Measurements from ENCODE around the gene TPD52L2.
A peak's percentile ranks its signal among the peaks of the same experiment; 100 is the strongest.

TPD52L2 gene

GRCh38 chr20:63830841-63831588, 34.1 kb upstream of the TPD52L2 start, which contains the start of gene ZBTB46:
ZBTB46 (minus strand) TSS chr20:63831264; CDS start chr20:63790757, 40,507 bp downstream.
- Mint-ChIP-seq H3K27me3 (peaks cover 19% of the 10 kb centered on the region), H3K36me3 (peaks cover 2% of the 10 kb centered on the region), H3K27ac (no peak within 1 kb of the TSS)

GRCh38 chr20:63831646-63831992, 33.5 kb upstream of the TPD52L2 start:
- peaks cover 2% of the 10 kb centered on the region for H3K36me3 Mint-ChIP-seq
- H3K4me1 Mint-ChIP-seq (ENCODE audit: low read depth) = peaks cover 9% of the 10 kb centered on the region
- H3K4me3 Mint-ChIP-seq = no peak overlapping the region
- H3K27me3 Mint-ChIP-seq = peaks cover 17% of the 10 kb centered on the region
- H3K9me3 Mint-ChIP-seq (ENCODE audit: low read depth) = no peaks in the 10 kb centered on the region
- H3K27ac Mint-ChIP-seq = no peak overlapping the region

More at GRCh38 chr20:63830841-63831588, 34.1 kb upstream of the TPD52L2 start, which contains the start of gene ZBTB46:
- no peaks in the 10 kb centered on the region for H3K9me3 Mint-ChIP-seq (ENCODE audit: low read depth)
- peak within 1 kb of the TSS; percentile 91 for H3K4me3 Mint-ChIP-seq
- peaks cover 9% of the 10 kb centered on the region for H3K4me1 Mint-ChIP-seq (ENCODE audit: low read depth)

GRCh38 chr20:63831993-63832686, 32.9 kb upstream of the TPD52L2 start:
- no peak overlapping the region for H3K4me3 Mint-ChIP-seq

GRCh38 chr20:63833776-63834490, 31.1 kb upstream of the TPD52L2 start:
- Mint-ChIP-seq H3K4me1 (ENCODE audit: low read depth) (peaks cover 12% of the 10 kb centered on the region), H3K36me3 (peaks cover 2% of the 10 kb centered on the region), H3K27me3 (peaks cover 12% of the 10 kb centered on the region), H3K9me3 (ENCODE audit: low read depth) (no peaks in the 10 kb centered on the region), H3K27ac (no peak overlapping the region), H3K4me3 (no peak overlapping the region)

More at GRCh38 chr20:63831993-63832686, 32.9 kb upstream of the TPD52L2 start:
- Mint-ChIP-seq H3K27ac (no peak overlapping the region), H3K27me3 (peaks cover 17% of the 10 kb centered on the region), H3K4me1 (ENCODE audit: low read depth) (peaks cover 9% of the 10 kb centered on the region), H3K36me3 (peaks cover 2% of the 10 kb centered on the region), H3K9me3 (ENCODE audit: low read depth) (no peaks in the 10 kb centered on the region)

DNA sequence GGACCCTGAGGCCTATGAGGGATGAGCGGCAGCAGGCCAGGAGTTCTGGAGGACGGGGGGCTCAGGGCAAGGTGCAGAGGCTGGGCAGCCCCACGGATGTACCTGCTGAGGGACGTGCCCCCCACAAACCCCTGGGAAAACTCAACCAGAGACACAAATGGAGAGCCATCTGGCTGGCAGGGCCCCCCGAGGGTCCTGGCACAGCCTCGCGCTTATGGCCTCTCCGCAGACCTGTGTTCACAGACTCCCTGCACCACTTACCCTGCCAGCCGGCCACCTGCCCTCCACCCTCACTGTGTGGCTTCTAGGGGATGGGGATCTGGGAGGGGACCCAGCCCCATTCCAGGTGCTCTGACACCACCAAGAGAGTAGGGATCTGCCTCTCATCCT, 30.6 kb upstream of the TPD52L2 start:
- H3K27me3 Mint-ChIP-seq = peaks cover 7% of the 10 kb centered on the region
- no peak overlapping the region for H3K4me3 Mint-ChIP-seq
- no peaks in the 10 kb centered on the region for H3K9me3 Mint-ChIP-seq (ENCODE audit: low read depth)
- peaks cover 2% of the 10 kb centered on the region for H3K36me3 Mint-ChIP-seq
- no peak overlapping the region for H3K27ac Mint-ChIP-seq
- peaks cover 10% of the 10 kb centered on the region for H3K4me1 Mint-ChIP-seq (ENCODE audit: low read depth)

DNA sequence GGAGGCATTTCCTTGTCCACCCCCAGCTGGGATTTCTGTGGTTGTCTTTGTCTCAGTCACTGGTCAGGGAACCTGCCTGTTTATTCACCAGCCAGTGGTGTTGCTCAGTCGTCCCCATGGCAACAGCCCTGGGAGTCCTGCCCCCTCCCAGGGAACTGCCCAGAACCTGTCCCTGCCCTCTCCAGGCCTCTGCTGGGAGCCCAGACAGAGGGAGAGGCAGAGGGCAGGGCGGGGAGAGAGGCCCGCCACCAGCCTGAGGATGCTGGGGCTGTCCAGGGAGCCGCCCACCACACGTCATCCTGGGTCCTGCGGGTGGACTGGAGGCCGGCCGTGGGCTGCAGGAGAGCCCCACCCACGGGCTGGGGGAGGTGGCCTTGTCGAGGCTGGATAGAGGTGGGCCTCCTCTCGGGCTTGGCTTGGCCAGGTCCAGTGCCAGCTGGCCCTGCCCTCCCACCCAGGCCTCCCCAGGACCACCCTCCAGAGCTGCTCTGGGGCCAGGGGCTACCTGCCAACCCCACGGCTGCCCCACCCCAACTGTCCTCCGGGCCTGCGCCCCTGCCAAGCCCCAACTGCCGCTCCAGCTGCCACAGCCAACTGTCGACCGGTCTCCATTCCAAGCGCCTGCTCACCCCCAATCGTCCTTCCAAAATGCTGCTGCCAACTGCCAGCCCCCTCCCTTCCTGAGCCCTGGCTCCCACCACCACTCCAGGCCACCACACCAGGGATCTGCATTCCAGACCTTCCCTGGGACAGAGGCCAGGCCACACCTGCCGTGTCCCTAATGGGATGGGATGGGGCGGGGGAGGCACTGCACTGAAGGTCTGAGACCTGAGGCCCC, 29.8 kb upstream of the TPD52L2 start:
- Mint-ChIP-seq H3K36me3 (no peaks in the 10 kb centered on the region), H3K4me1 (ENCODE audit: low read depth) (peaks cover 4% of the 10 kb centered on the region), H3K9me3 (ENCODE audit: low read depth) (no peaks in the 10 kb centered on the region), H3K27me3 (peaks cover under 1% of the 10 kb centered on the region), H3K4me3 (no peak overlapping the region), H3K27ac (no peak overlapping the region)

DNA sequence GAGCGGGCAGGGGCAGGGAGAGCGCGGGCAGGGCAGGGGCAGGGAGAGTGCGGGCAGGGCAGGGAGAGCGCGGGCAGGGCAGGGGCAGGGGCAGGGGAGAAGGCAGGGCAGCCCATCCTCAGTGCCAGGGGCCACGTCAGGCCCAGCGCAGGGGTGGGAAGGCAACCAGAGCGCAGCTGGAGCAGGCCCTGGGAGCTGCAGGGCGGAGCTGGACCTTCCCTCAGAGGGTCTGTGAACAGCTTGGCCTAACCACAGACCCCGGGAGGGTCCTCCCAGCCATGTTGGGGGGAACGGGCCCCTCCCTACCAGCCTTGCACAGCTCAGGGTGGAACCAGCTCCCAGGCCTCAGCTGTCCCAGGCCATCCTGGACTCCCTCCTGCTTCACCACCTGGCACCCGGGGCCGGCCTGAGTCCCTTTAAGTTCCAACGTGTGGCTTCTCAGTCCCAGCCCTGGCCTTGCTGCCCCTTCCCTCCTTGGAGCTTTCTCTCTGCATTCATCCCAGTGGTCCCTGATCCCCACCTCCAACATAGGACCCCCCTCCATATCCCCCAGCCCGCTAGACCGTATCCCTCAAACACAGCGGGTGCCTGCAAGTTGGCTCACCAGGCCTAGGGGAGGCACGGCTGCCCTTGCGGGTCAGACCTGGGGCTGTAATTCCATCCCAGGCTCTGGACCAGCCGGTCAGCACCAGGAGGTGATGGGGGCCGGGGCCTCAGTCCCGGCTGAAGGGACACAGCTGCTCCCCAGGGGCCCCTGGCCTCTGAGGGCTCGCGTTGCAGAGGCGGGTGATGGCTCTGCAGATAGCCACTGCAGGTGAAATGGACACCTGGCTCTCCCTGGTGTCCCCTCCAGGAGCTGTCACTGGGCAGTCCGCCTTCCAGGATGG, 28.4 kb upstream of the TPD52L2 start:
- H3K4me3 Mint-ChIP-seq = no peak overlapping the region
- no peaks in the 10 kb centered on the region for H3K9me3 Mint-ChIP-seq (ENCODE audit: low read depth)
- no peak overlapping the region for H3K27ac Mint-ChIP-seq
- H3K27me3 Mint-ChIP-seq = peaks cover 1% of the 10 kb centered on the region
- peaks cover 4% of the 10 kb centered on the region for H3K4me1 Mint-ChIP-seq (ENCODE audit: low read depth)
- H3K36me3 Mint-ChIP-seq = peaks cover 2% of the 10 kb centered on the region

DNA sequence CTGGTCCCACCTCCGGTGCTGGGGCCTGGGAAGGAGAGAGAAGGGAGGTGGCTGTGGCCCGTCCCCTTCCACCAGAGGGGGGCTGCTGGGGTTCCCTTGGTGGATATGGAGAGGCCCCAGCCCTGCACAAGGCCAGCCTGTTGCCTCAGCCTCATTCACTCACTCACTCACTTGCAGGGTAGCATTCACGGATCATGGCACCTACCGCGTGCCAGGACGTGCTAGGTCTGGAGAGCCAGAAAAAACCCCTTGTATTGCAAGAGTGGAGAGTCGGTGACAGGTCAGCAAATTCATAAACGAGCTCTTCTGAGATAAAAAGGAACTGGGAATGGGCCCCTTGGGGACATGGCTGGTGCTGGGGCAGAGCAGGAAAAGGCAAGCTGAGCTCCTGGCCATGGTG, 27.6 kb upstream of the TPD52L2 start:
- H3K4me1 Mint-ChIP-seq (ENCODE audit: low read depth) = peaks cover 6% of the 10 kb centered on the region
- no peaks in the 10 kb centered on the region for H3K9me3 Mint-ChIP-seq (ENCODE audit: low read depth)
- H3K27ac Mint-ChIP-seq = no peak overlapping the region
- H3K4me3 Mint-ChIP-seq = no peak overlapping the region
- peaks cover 2% of the 10 kb centered on the region for H3K36me3 Mint-ChIP-seq
- H3K27me3 Mint-ChIP-seq = peaks cover 5% of the 10 kb centered on the region

DNA sequence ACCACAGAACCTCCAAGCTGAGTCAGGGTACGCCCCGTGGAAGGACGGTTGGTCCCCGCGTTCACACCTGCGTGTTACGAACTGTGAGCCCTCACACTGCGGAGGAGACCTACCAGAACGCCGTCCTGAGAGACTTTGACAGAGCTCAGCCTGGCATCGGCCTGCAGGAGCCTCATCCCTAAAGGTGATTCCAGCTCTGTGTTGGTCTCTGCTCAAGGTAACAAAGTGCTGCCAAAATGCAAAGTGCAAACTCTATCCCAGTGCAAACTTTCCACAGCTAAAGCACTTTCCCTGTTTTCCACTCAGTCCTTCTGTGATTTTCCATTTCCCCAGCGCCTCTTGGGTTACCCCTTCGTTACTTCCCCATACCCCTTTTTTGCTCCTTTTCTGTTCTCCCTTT, 25.4 kb upstream of the TPD52L2 start:
- H3K27ac Mint-ChIP-seq = no peak overlapping the region
- H3K27me3 Mint-ChIP-seq = peaks cover 9% of the 10 kb centered on the region
- no peak overlapping the region for H3K4me3 Mint-ChIP-seq
- H3K4me1 Mint-ChIP-seq (ENCODE audit: low read depth) = peaks cover 13% of the 10 kb centered on the region
- H3K36me3 Mint-ChIP-seq = peaks cover 2% of the 10 kb centered on the region
- no peaks in the 10 kb centered on the region for H3K9me3 Mint-ChIP-seq (ENCODE audit: low read depth)

DNA sequence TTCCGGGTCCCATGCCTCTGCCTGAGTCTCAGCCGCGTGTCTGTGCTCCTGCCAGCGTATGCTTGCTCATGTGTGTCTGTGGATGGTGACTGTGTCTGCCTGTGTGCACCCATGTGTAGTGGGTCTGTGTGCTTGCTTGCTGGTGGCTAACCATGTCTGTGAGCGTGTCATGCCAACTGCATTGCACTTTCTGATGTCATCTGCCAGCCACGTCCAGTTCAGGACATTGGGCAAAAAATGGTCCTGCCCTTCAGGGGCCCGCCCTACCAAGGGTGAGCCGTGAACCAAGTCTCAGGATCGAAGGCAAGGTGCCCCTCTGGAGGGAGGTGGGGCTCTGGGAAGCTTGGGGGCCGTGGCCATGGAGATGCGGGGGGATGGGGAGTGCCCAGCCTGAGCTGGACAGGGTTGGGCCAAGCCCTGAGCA, 24.7 kb upstream of the TPD52L2 start:
- peaks cover 2% of the 10 kb centered on the region for H3K36me3 Mint-ChIP-seq
- no peaks in the 10 kb centered on the region for H3K9me3 Mint-ChIP-seq (ENCODE audit: low read depth)
- peaks cover 13% of the 10 kb centered on the region for H3K4me1 Mint-ChIP-seq (ENCODE audit: low read depth)
- peaks cover 9% of the 10 kb centered on the region for H3K27me3 Mint-ChIP-seq
- no peak overlapping the region for H3K4me3 Mint-ChIP-seq
- peak overlapping the region; percentile 23 for H3K27ac Mint-ChIP-seq

DNA sequence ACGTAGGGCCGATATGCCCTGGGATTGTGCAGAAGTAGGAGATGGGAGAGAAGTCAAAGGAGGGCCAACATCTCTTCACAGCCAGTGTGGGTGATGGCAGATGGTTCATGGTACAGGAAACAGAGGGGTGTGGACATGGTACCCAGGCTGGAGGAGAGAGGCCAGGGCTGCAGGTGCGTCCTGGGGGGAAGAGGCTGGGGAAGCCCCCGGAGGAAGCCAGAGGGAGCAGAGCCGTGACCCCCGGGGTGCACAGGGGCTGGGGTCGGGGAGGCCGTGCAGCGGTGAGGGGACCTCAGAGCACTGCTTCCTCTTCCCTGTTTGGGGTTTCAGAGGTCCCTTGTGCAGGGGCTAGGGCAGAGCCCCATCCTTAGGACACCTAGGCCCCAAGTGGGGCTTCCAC, 22.8 kb upstream of the TPD52L2 start:
- no peaks in the 10 kb centered on the region for H3K9me3 Mint-ChIP-seq (ENCODE audit: low read depth)

GRCh38 chr20:63843222-63843621, 21.8 kb upstream of the TPD52L2 start:
- Mint-ChIP-seq H3K27ac (no peak overlapping the region), H3K4me1 (ENCODE audit: low read depth) (peaks cover 13% of the 10 kb centered on the region), H3K36me3 (peaks cover 2% of the 10 kb centered on the region), H3K27me3 (peaks cover 9% of the 10 kb centered on the region), H3K4me3 (no peak overlapping the region), H3K9me3 (ENCODE audit: low read depth) (no peaks in the 10 kb centered on the region)

More for the DNA sequence above, 22.8 kb upstream of the TPD52L2 start:
- Mint-ChIP-seq H3K4me3 (no peak overlapping the region), H3K27ac (no peak overlapping the region), H3K4me1 (ENCODE audit: low read depth) (peaks cover 16% of the 10 kb centered on the region), H3K27me3 (peaks cover 9% of the 10 kb centered on the region), H3K36me3 (peaks cover 2% of the 10 kb centered on the region)

- peaks cover 9% of the 10 kb centered on the region for H3K27me3 Mint-ChIP-seq
- H3K4me1 Mint-ChIP-seq (ENCODE audit: low read depth) = peaks cover 13% of the 10 kb centered on the region
- H3K9me3 Mint-ChIP-seq (ENCODE audit: low read depth) = no peaks in the 10 kb centered on the region
- H3K36me3 Mint-ChIP-seq = peaks cover 2% of the 10 kb centered on the region
- no peak overlapping the region for H3K4me3 Mint-ChIP-seq
- H3K27ac Mint-ChIP-seq = no peak overlapping the region
These were observed 21.3 kb upstream of the TPD52L2 start for GRCh38 chr20:63843778-63844177.

All from activated naive CD8-positive, alpha-beta T cell (primary cell).